Bone marrow (tissue), 2 donors: ENCODE results near the gene BAMBI.
"Not testable (repeated sequence)": the region's sequence is repeated elsewhere in the genome, so short reads cannot be mapped to it uniquely, and the experiment has no call there.

Experiments
- DNase-seq, 2 donors: peaks; one replicate each; lab custom pipeline; 2025; lab: John Stamatoyannopoulos, UW

Gene BAMBI

GRCh38 chr10:28676968-28677887, at the start of gene BAMBI:
TSS of gene BAMBI (plus strand) at chr10:28677521. CDS start at chr10:28677898, 377 bp downstream.
- DNase-seq = peak; percentile 51 to 63

GRCh38 chr10:28628184-28628893, 49.0 kb upstream of the BAMBI start:
- peak; percentile 22 to 23 for DNase-seq

- no peak for DNase-seq
Observed at GRCh38 chr10:28631896-28632583, 45.3 kb upstream of the BAMBI start.

GRCh38 chr10:28632584-28632945, 44.8 kb upstream of the BAMBI start:
- DNase-seq = no peak

GRCh38 chr10:28633750-28634149, 43.6 kb upstream of the BAMBI start:
- no peak for DNase-seq

DNA sequence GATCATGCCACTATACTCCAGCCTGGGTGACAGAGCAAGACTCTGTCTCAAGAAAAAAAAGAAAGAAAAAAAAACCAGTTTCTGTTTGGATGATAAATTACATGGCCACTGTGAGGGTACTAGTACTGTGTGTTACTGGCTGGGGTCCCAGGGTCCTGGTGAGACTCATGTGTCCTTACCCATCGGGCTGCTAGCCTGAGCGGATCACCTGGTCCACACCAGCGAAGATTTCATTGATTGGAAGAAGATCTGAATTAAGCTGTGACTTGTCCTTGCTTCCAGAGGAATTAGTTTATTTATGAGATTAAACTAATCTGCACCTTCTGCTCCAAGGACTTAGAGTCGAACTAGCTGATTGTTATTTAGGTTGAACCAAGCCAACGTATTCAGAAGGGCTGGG, 40.0 kb upstream of the BAMBI start:
- no peak for DNase-seq

DNA sequence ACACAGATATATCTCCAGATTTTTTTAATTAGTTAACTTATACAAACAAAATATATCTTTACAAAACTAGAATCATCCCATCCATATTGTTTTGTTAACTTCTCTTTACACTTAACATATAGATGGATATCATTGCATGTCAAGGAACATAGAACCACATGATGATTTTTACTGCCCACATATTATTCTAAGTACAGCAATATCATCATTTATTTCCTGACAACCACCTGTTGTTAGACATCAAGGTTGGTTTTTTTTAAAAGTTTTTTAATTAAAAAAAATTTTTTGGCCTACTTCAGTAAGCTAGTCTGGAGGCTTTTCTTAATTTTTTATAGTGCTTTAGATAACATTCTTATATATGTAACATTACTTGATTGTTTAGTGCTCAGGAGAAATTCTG, 38.9 kb upstream of the BAMBI start:
- no peak for DNase-seq

- no peak for DNase-seq
Observed at GRCh38 chr10:28640551-28640950, 36.8 kb upstream of the BAMBI start.

- DNase-seq = no peak
Observed at GRCh38 chr10:28644647-28645046, 32.7 kb upstream of the BAMBI start.

DNA sequence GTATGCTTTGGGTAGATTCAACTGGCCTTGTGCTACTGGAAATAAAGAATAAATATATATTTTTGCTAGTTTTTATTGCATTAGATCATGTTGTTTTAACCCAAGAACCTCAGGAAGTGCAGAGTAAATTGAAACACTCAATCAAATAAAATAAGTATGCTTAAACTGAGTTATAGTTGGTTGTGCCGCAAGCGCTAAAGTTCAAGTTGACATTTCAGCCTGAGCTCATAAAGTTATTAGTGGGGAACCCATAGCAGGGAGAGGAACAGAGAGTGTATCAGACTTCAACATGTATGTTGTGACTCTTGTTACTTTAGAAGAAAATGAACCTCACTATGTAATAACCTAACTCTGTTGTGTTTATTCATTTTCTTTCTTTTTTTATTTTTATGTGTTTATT, 25.2 kb upstream of the BAMBI start:
- no peak for DNase-seq

DNA sequence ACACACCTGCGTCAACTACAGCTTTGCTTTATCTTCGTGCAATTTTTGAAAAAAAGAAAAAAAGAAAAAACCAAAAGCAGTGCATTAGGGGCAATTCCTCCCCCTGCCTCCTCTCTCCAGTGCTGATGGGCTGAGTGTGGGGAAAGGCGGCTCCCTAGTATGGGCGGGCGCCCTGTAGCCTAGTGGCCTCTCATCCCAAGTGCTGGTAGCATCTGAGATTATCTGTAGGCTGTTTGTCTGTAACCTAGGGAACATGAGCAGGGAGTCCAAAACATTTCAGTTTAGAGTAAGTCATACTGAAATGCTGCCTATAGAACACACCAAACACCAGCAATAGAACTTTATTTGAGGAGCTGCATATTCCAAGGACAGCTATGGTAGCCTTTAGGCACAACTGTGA, 24.6 kb upstream of the BAMBI start:
- no peak for DNase-seq

DNA sequence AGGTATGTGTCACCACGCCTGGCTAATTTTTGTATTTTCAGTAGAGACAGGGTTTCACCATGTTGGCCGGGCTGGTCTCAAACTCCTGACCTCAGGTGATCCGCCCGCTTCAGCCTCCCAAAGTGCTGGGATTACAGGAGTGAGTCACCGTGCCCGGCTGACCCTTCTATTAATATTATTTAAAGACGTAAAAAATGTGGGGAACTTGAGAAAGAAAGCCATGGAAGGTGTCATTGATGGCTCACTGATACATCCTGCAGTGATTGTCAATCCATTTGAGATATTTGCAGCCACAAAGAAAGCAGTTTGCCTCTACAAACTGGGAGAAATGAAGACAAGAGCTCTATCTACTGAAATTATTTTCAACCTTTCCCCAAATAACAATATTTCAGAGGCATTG, 18.5 kb upstream of the BAMBI start:
- DNase-seq = not testable (repeated sequence)

- DNase-seq = peak in 1 of 2 donors; percentile 5
Observed at GRCh38 chr10:28661035-28661434, 16.3 kb upstream of the BAMBI start.

- peak in 1 of 2 donors; percentile 41 for DNase-seq
Observed at GRCh38 chr10:28663576-28664368, 13.5 kb upstream of the BAMBI start.

- no peak for DNase-seq
Observed at GRCh38 chr10:28664369-28664740, 13.0 kb upstream of the BAMBI start.

GRCh38 chr10:28666751-28667467, 10.4 kb upstream of the BAMBI start:
- no peak for DNase-seq

- no peak for DNase-seq
Observed at GRCh38 chr10:28668363-28669226, 8.7 kb upstream of the BAMBI start.

DNA sequence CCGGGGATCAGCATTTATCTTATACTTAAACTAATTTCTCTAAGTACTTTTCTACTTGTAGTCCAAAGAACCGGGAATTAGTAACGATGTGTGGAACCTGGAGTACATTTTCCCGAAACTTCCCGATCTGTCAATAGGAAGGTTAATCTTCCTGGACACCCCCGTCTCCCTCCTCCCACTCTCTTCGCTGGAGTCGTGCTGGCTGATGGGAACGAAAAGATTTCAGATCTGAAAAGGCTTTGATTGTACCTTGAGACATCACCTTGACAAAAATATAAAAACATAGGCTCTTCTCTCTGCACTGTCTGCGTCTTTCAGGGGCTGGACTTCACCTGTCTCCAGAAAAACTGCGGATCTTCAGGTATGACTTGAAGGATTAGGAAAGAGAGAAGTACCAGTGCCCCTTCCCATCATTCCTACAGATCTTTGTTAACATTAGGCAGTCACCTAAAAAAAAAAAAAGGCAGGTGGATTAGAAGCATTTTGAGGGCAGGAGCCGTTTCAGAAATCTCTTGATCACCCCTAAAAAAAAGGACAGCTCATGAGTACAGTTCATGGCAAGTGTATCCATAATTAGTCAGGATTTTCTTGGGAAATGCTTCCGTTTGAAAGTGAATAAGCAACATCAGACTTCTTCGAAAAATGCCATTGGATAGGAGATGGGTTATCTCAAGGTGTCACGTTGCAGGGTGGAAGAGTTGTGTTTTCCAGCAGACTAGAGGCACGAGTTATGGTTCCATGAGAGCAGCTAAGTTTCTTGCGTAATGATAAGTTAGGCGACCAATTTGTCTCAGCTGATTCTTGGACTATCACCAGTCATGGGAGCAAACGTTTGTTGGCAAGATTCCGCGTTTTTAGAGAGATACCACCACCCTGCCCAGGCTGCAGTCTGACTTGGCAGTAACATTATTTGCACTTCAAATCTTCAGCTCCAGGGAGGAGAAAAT, 7.8 kb upstream of the BAMBI start:
- DNase-seq = no peak

DNA sequence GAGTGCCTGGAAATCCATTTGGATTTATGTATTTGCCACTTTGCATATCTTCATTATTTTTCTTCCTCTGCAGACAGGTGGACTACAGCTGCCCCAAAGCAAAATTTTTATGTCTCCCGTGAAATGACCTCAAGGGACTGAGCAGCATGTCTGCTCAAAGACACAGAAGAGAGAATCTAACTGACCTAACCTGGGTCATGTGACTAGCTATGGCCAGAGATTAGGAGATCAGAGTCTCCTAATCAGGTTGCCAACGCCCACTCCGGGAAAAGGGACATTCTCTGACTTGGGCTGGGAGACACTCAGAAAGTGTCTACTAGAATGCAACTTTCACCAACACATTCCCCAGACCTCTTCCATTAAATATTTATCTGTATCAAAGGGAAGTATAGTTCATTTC, 2.5 kb upstream of the BAMBI start:
- no peak for DNase-seq
